IMR-90 (cell line): ENCODE data around the gene NFYB. TPM values are rescaled to one million over a fixed set of nuclear protein-coding genes. Genes with fewer than 3 reads are reported as not detected.

Source experiments
- ATAC-seq: fragments of 200-7000 bp; cut with Tn5 transposase; 2 replicates; pipeline ENCODE4 v1.9.1; 2020; ENCODE audit warnings: low read depth, mild to moderate bottlenecking, moderate library complexity
- BruUV-seq: library from RNA; stranded (reverse); fragments of 400-500 nt; replicated peaks from 2 replicates; lab custom pipeline; 2021; lab: Mats Ljungman, UMichigan
- CTCF ChIA-PET: fragments of 300-600 bp; formaldehyde crosslinking; extraction: SDS; loops from one replicate; lab custom pipeline; 2021; ENCODE audit warnings: antibody characterized with exemption; lab: Yijun Ruan, JAX
- POLR2A ChIA-PET: fragments of 300-600 bp; sonication (Branson Sonifier 250); formaldehyde crosslinking; loops from one replicate; lab custom pipeline; 2022; ENCODE audit warnings: antibody characterized with exemption; ENCODE audit not compliant: unreplicated experiment; lab: Charles Lee
- DNase-seq: peaks from one replicate; pipeline ENCODE4 v3.0.0; 2013
- H2AFZ ChIP-seq: replicated peaks from 2 replicates; pipeline ENCODE3; 2013; ENCODE audit warnings: low read length, mild to moderate bottlenecking; ENCODE audit not compliant: poor library complexity
- H2AK5ac ChIP-seq: 2 replicates; pipeline ENCODE4 v1.6.1; 2013; ENCODE audit warnings: low read depth, low read length, inconsistent platforms
- H2AK9ac ChIP-seq: replicated peaks from 2 replicates; pipeline ENCODE3; 2013; ENCODE audit warnings: mild to moderate bottlenecking, low read depth, low read length, moderate library complexity; ENCODE audit not compliant: poor library complexity
- H2BK120ac ChIP-seq: 2 replicates; pipeline ENCODE4 v1.6.1; 2013; ENCODE audit warnings: low read depth, low read length, inconsistent platforms
- H2BK15ac ChIP-seq: 3 replicates; pipeline ENCODE4 v1.6.1; 2013; ENCODE audit warnings: low read depth, low read length, inconsistent platforms
- H2BK20ac ChIP-seq: 2 replicates; pipeline ENCODE4 v1.6.1; 2013; ENCODE audit warnings: low read depth, mild to moderate bottlenecking, inconsistent platforms, low read length, moderate library complexity
- H2BK5ac ChIP-seq: 2 replicates; pipeline ENCODE4 v1.6.1; 2013; ENCODE audit warnings: mild to moderate bottlenecking, low read depth, low read length, inconsistent platforms; ENCODE audit not compliant: poor library complexity, severe bottlenecking
- H3K14ac ChIP-seq: replicated peaks from 2 replicates; pipeline ENCODE4 v1.6.1; 2013; ENCODE audit warnings: low read depth, low read length, inconsistent platforms
- H3K18ac ChIP-seq: 2 replicates; pipeline ENCODE4 v1.6.1; 2013; ENCODE audit warnings: low read depth, low read length, control low read depth
- H3K23ac ChIP-seq: 2 replicates; pipeline ENCODE4 v1.6.1; 2013; ENCODE audit warnings: low read depth, low read length, inconsistent platforms
- H3K27ac ChIP-seq: 2 replicates; pipeline ENCODE4 v1.5.1; 2013; ENCODE audit warnings: mild to moderate bottlenecking, control low read depth, low read length; ENCODE audit not compliant: insufficient read depth
- H3K27me3 ChIP-seq: 2 replicates; pipeline ENCODE4 v1.6.1; 2013; ENCODE audit warnings: low read length; ENCODE audit not compliant: control insufficient read depth, insufficient read depth
- H3K36me3 ChIP-seq: 2 replicates; pipeline ENCODE4 v1.6.1; 2013; ENCODE audit warnings: low read length, mixed read lengths; ENCODE audit not compliant: control insufficient read depth, insufficient read depth
- H3K4ac ChIP-seq: 2 replicates; pipeline ENCODE4 v1.6.1; 2013; ENCODE audit warnings: low read depth, low read length, inconsistent platforms
- H3K4me1 ChIP-seq: 2 replicates; pipeline ENCODE4 v1.6.1; 2013; ENCODE audit warnings: low read length, mixed read lengths; ENCODE audit not compliant: control insufficient read depth, insufficient read depth
- H3K4me2 ChIP-seq: 2 replicates; pipeline ENCODE4 v1.6.1; 2013; ENCODE audit warnings: low read depth, mild to moderate bottlenecking, control low read depth, low read length, moderate library complexity
- H3K4me3 ChIP-seq: 2 replicates; pipeline ENCODE4 v1.5.1; 2013; ENCODE audit warnings: low read depth, mild to moderate bottlenecking, control low read depth, low read length, moderate library complexity; ENCODE audit not compliant: insufficient read depth
- H3K56ac ChIP-seq: 2 replicates; pipeline ENCODE4 v1.6.1; 2013; ENCODE audit warnings: low read length, inconsistent platforms; ENCODE audit not compliant: insufficient read depth; ENCODE audit errors: extremely low read depth
- H3K79me1 ChIP-seq, 2 experiments: 2 replicates each; pipeline ENCODE4 v1.6.1; 2013; ENCODE audit warnings: low read length in 2 of 2, inconsistent platforms in 1 of 2, low read depth in 1 of 2
- H3K9ac ChIP-seq: 2 replicates; pipeline ENCODE4 v1.6.1; 2013; ENCODE audit warnings: low read depth, low read length, control low read depth
- H3K9me1 ChIP-seq: 2 replicates; pipeline ENCODE4 v1.6.1; 2013; ENCODE audit warnings: low read length, inconsistent platforms; ENCODE audit not compliant: insufficient read depth
- H3K9me3 ChIP-seq: 2 replicates; pipeline ENCODE4 v1.6.1; 2013; ENCODE audit warnings: low read length; ENCODE audit not compliant: control insufficient read depth, insufficient read depth
- H4K20me1 ChIP-seq: 2 replicates; pipeline ENCODE4 v1.6.1; 2013; ENCODE audit warnings: low read length, inconsistent platforms; ENCODE audit not compliant: insufficient read depth
- H4K5ac ChIP-seq: 2 replicates; pipeline ENCODE4 v1.6.1; 2013; ENCODE audit warnings: mild to moderate bottlenecking, low read depth, low read length, control low read depth
- H4K8ac ChIP-seq, 2 experiments: 2 replicates each; pipeline ENCODE4 v1.6.1; 2013; ENCODE audit warnings: low read depth in 2 of 2, low read length in 2 of 2, control low read depth in 1 of 2, inconsistent platforms in 1 of 2
- H4K91ac ChIP-seq: 2 replicates; pipeline ENCODE4 v1.6.1; 2013; ENCODE audit warnings: low read depth, low read length, inconsistent platforms; ENCODE audit not compliant: insufficient read depth
- BHLHE40 ChIP-seq: fragments of 150-350 bp; IDR thresholded peaks from 2 replicates; pipeline ENCODE4 v1.6.1; 2016; ENCODE audit warnings: mild to moderate bottlenecking, low read depth, low read length
- CEBPB ChIP-seq: IDR thresholded peaks from 2 replicates; pipeline ENCODE4 v1.6.1; 2012; ENCODE audit warnings: low read depth, low read length, improper control_type of control experiment
- MXI1 ChIP-seq: IDR thresholded peaks from 2 replicates; pipeline ENCODE4 v1.6.1; 2012; ENCODE audit warnings: low read depth, mild to moderate bottlenecking, low read length, moderate library complexity, borderline replicate concordance
- NFE2L2 ChIP-seq: fragments of 150-350 bp; IDR thresholded peaks from 2 replicates; pipeline ENCODE4 v1.6.1; 2016; ENCODE audit warnings: low read depth, mild to moderate bottlenecking, low read length
- RCOR1 ChIP-seq: IDR thresholded peaks from 2 replicates; pipeline ENCODE4 v1.6.1; 2012; ENCODE audit warnings: mild to moderate bottlenecking, low read length, improper control_type of control experiment; ENCODE audit not compliant: insufficient replicate concordance
- RFX5 ChIP-seq: IDR thresholded peaks from 2 replicates; pipeline ENCODE4 v1.8.0; 2012; ENCODE audit warnings: low read depth, mild to moderate bottlenecking, low read length, moderate library complexity
- USF2 ChIP-seq: fragments of 150-350 bp; IDR thresholded peaks from 2 replicates; pipeline ENCODE4 v1.6.1; 2017; ENCODE audit warnings: mild to moderate bottlenecking, antibody characterized with exemption, low read length, low read depth
- WGBS, 2 experiments: methylation state at CpG; one replicate each; pipeline versions ENCODE4 v1.1.5 to v1.1.7; 2013; ENCODE audit warnings: missing lambda C conversion rate in 2 of 2; ENCODE audit not compliant: insufficient read length in 1 of 2; ENCODE audit errors: extremely low coverage in 2 of 2; 5-methylcytosine and 5-hydroxymethylcytosine counted together
- dilution Hi-C: fragments of 300-500 bp; cut with HindIII; formaldehyde crosslinking; loops from one replicate; pipeline ENCODE4 v1.14.3; 2018; ENCODE audit warnings: low sequenced_read_pairs; ENCODE audit not compliant: unreplicated experiment
- in situ Hi-C: fragments of 300-500 bp; cut with MboI; formaldehyde crosslinking; loops from 3 replicates; pipeline ENCODE4 v1.14.3; 2019; ENCODE audit warnings: low sequenced_read_pairs, inconsistent platforms, mixed read lengths
- intact Hi-C: fragments of 100-400 bp; cut with micrococcal nuclease; formaldehyde crosslinking; loops from 2 replicates; pipeline ENCODE4 v1.10.0; 2022
- polyA plus RNA-seq, 3 experiments: library from polyadenylated mRNA; depleted of rRNA; stranded (reverse); fragments of >200 nt; gene quantifications; 2 replicates each; pipeline ENCODE4 v1.2.3, GENCODE V29; 2012; ENCODE audit warnings: low replicate concordance in 1 of 3
- total RNA-seq: library from RNA; depleted of rRNA; stranded (reverse); fragments of >200 nt; gene quantifications from 2 replicates; pipeline ENCODE4 v1.2.3, GENCODE V29; 2012

NFYB gene
- total and polyA plus RNA-seq, 2 of the 4 experiments (the other 2 are of a cell fraction) = 22.2 to 28.4 TPM

- TF ChIP-seq NFE2L2 = no peak
- TF ChIP-seq USF2 = no peak
- no peak for TF ChIP-seq BHLHE40
- no peak for TF ChIP-seq CEBPB
- no peak for TF ChIP-seq MXI1
- no peak for TF ChIP-seq RFX5
- no peak for TF ChIP-seq RCOR1
- CTCF ChIA-PET = interaction anchor here (1.8 kb wide), 1 partner anchor 11 kb away, joined by 9 read pairs; no protein-coding TSS in a partner anchor
- WGBS, 2 experiments = no CpG with 5 or more reads among the region's 2 CpGs
Measured at GRCh38 chr12:104097954-104098353, 40.1 kb downstream of the NFYB start.

More at GRCh38 chr12:104097954-104098353, 40.1 kb downstream of the NFYB start:
- Histone ChIP-seq H3K27ac (no peak overlapping the region), H3K4me2 (no peak overlapping the region), H3K18ac (peak overlapping the region; percentile 16; the same call in 1 of the 2 replicates), H2AFZ (no peak overlapping the region), H3K9ac (no peak overlapping the region), H3K9me3 (no peaks in the 10 kb centered on the region), H3K23ac (no peak overlapping the region), H2BK20ac (no peak overlapping the region), H3K4ac (no peak overlapping the region), H3K56ac (no peak overlapping the region), H4K5ac (no peak overlapping the region; the same call in 1 of the 2 replicates), H2BK120ac (no peak overlapping the region), H2BK5ac (peak overlapping the region; percentile 70), H3K4me3 (no peak overlapping the region), H2AK5ac (no peak overlapping the region), H2AK9ac (no peak overlapping the region), H3K4me1 (peaks cover 5% of the 10 kb centered on the region), H4K20me1 (no peaks in the 10 kb centered on the region), H3K27me3 (no peaks in the 10 kb centered on the region), H3K36me3 (peaks cover 27% of the 10 kb centered on the region), H4K91ac (no peak overlapping the region), H2BK15ac (no peak overlapping the region), H4K8ac (no peak overlapping the region), H3K79me1 (peaks cover 8 to 18% of the 10 kb centered on the region in 2 experiments), H3K14ac (no peak overlapping the region), H3K9me1 (0 out of 2 replicates have a peak, but pooled peaks cover 6% of the 10 kb centered on the region)
- POLR2A ChIA-PET = no interaction called here
- ATAC-seq (no peak), DNase-seq (no peak)
- intact Hi-C loops = no loop called here
- dilution Hi-C loops = no loop called here
- in situ Hi-C loops = no loop called here
- no TSS peak for BruUV-seq
